SK-N-SH (cell line): ENCODE measurements around the gene ERC1.

Experiments used
- PBX3 ChIP-seq: IDR thresholded peaks from 2 replicates; pipeline ENCODE4; 2012
- POLR2AphosphoS5 ChIP-seq: IDR thresholded peaks from 2 replicates; pipeline ENCODE4 v1.6.1; 2012; ENCODE audit warnings: low read depth, low read length
- RCOR1 ChIP-seq: fragments of 150-350 bp; IDR thresholded peaks from 2 replicates; pipeline ENCODE4 v1.6.1; 2017; ENCODE audit warnings: antibody characterized with exemption, low read length
- TF ChIP-seq, protein P1 (sequence below): fragments of 200-600 bp; sonication (generic); IDR thresholded peaks from 2 replicates; pipeline ENCODE4 v1.6.1; 2017; ENCODE audit warnings: antibody characterized with exemption, mild to moderate bottlenecking, moderate library complexity

GRCh38 chr12:1503281-1503711 lies 512.3 kb downstream of the ERC1 start:
- TF ChIP-seq, protein P1, sequence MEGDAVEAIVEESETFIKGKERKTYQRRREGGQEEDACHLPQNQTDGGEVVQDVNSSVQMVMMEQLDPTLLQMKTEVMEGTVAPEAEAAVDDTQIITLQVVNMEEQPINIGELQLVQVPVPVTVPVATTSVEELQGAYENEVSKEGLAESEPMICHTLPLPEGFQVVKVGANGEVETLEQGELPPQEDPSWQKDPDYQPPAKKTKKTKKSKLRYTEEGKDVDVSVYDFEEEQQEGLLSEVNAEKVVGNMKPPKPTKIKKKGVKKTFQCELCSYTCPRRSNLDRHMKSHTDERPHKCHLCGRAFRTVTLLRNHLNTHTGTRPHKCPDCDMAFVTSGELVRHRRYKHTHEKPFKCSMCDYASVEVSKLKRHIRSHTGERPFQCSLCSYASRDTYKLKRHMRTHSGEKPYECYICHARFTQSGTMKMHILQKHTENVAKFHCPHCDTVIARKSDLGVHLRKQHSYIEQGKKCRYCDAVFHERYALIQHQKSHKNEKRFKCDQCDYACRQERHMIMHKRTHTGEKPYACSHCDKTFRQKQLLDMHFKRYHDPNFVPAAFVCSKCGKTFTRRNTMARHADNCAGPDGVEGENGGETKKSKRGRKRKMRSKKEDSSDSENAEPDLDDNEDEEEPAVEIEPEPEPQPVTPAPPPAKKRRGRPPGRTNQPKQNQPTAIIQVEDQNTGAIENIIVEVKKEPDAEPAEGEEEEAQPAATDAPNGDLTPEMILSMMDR: no peak
- TF ChIP-seq RCOR1 (no peak), POLR2AphosphoS5 (no peak), PBX3 (no peak)
